PC-9 (cell line): Measurements from ENCODE around the gene EPHA2. TPM values are rescaled to one million over a fixed set of nuclear protein-coding genes. Genes with fewer than 3 reads are reported as not detected.

ENCODE experiments used
- BruUV-seq: library from RNA; stranded (reverse); fragments of 400-500 nt; replicated peaks from 2 replicates; lab custom pipeline; 2021; lab: Mats Ljungman, UMichigan
- CTCF ChIA-PET: fragments of 300-600 bp; sonication (Branson Sonifier 250); formaldehyde crosslinking; loops from one replicate; lab custom pipeline; 2022; ENCODE audit warnings: antibody characterized with exemption; lab: Charles Lee
- POLR2A ChIA-PET: fragments of 300-600 bp; sonication (Branson Sonifier 250); formaldehyde crosslinking; loops from one replicate; lab custom pipeline; 2022; ENCODE audit warnings: antibody characterized with exemption; ENCODE audit not compliant: unreplicated experiment; lab: Charles Lee
- DNase-seq, 2 experiments: peaks; one replicate each; pipeline versions ENCODE4 v3.0.0 to v3.0.0-alpha.2; 2015 to 2022; ENCODE audit warnings: mixed read lengths in 1 of 2
- H2AFZ ChIP-seq: fragments of 200-600 bp; sonication (generic); 2 replicates; pipeline ENCODE4 v1.8.1; 2017; ENCODE audit warnings: antibody characterized with exemption
- H3F3A ChIP-seq: fragments of 200-600 bp; sonication (generic); 2 replicates; pipeline ENCODE4 v1.8.1; 2017; ENCODE audit warnings: antibody characterized with exemption, mild to moderate bottlenecking, low read depth; ENCODE audit not compliant: insufficient read depth
- H3K27ac ChIP-seq: fragments of 200-600 bp; sonication (generic); 2 replicates; pipeline ENCODE4 v1.6.1; 2016; ENCODE audit warnings: mixed run types
- H3K27me3 ChIP-seq: fragments of 200-600 bp; sonication (generic); 2 replicates; pipeline ENCODE4 v1.6.1; 2016; ENCODE audit warnings: low read depth, mixed run types; ENCODE audit not compliant: insufficient read depth
- H3K36me3 ChIP-seq: fragments of 200-600 bp; sonication (generic); 2 replicates; pipeline ENCODE4 v1.6.1; 2016; ENCODE audit warnings: low read depth, mixed run types
- H3K4me1 ChIP-seq: fragments of 200-600 bp; sonication (generic); replicated peaks from 2 replicates; pipeline ENCODE4 v1.6.1; 2016; ENCODE audit warnings: mixed run types; ENCODE audit not compliant: insufficient read depth
- H3K4me2 ChIP-seq: fragments of 200-600 bp; sonication (generic); 2 replicates; pipeline ENCODE4 v1.6.1; 2017; ENCODE audit warnings: mixed run types
- H3K4me3 ChIP-seq: fragments of 200-600 bp; sonication (generic); 2 replicates; pipeline ENCODE4 v1.6.1; 2016; ENCODE audit warnings: mixed run types
- H3K79me2 ChIP-seq: fragments of 200-600 bp; sonication (generic); 2 replicates; pipeline ENCODE4 v1.6.1; 2017; ENCODE audit warnings: low read depth, mixed run types
- H3K9me2 ChIP-seq: fragments of 200-600 bp; sonication (generic); 2 replicates; pipeline ENCODE4 v1.8.1; 2017; ENCODE audit warnings: mild to moderate bottlenecking; ENCODE audit not compliant: insufficient read depth
- H3K9me3 ChIP-seq: fragments of 200-600 bp; sonication (generic); 2 replicates; pipeline ENCODE4 v1.8.1; 2016; ENCODE audit warnings: low read depth; ENCODE audit not compliant: insufficient read depth
- H4K20me1 ChIP-seq: fragments of 200-600 bp; sonication (generic); 2 replicates; pipeline ENCODE4 v1.8.1; 2017; ENCODE audit not compliant: insufficient read depth
- CTCF ChIP-seq: fragments of 200-600 bp; sonication (generic); conservative IDR thresholded peaks from 2 replicates; pipeline ENCODE4 v1.6.1; 2017; ENCODE audit warnings: mixed run types, antibody characterized with exemption, mild to moderate bottlenecking, moderate library complexity
- EZH2 ChIP-seq: fragments of 200-600 bp; sonication (generic); IDR thresholded peaks from 2 replicates; pipeline ENCODE4 v1.8.0; 2017; ENCODE audit warnings: antibody characterized with exemption, low read depth
- intact Hi-C: fragments of 100-400 bp; cut with micrococcal nuclease; formaldehyde crosslinking; loops from one replicate; pipeline ENCODE4 v1.10.0; 2022; ENCODE audit not compliant: unreplicated experiment
- total RNA-seq: library from RNA; stranded (reverse); gene quantifications from 2 replicates; pipeline ENCODE4 v1.2.3, GENCODE V29; 2021

Gene EPHA2
- total RNA-seq, 1 experiment from 2014 or later, result 48.3 TPM

DNA sequence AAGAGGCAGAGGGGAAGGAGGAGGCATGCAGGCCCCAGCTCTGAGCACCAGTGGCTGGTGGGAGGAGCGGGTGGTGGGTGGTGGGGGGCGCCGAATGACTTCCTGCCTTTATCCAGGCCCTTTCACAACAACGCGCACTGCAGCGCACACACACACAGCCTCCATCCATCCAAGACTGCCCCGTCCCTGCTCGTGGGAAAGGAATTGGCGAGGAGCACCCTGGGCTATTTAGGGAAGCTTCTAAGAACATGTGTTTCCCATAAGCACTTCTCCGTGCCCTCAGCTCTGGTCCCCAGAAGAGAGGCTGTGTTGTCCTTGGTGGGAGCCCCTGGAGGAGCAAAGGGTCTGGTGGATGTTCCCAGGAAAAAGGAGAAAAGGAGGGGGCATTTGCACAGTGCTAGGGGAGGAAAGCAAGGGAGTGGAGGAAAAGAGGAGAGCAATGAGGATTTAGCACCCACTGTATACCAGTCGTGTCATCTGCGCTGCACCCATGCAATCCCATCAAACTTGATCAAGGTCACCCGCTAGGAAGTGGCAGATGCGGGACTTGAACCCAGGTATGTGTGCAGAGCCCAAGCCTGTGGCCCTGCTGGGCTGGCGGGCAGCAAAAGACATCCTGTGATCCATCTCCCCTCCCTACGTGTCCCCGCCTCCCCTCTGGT lies 28.1 kb downstream of the EPHA2 start:
- BruUV-seq, result no TSS peak
- H2AFZ ChIP-seq, result no peak overlapping the region
- H3K79me2 ChIP-seq, result peaks cover 31% of the 10 kb centered on the region; the same call in 1 of the 2 replicates
- CTCF ChIA-PET, result no interaction called here
- H4K20me1 ChIP-seq, result peaks cover 33% of the 10 kb centered on the region
- intact Hi-C loops, result no loop called here
- no peaks in the 10 kb centered on the region for H3K9me2 ChIP-seq
- H3F3A ChIP-seq, result peaks cover 91% of the 10 kb centered on the region
- POLR2A ChIA-PET, result no interaction called here
- no peak for DNase-seq
- no peaks in the 10 kb centered on the region for H3K9me3 ChIP-seq
- no peak overlapping the region for H3K27ac ChIP-seq
- TF ChIP-seq CTCF, result no peak
- TF ChIP-seq EZH2, result no peak
- no peak overlapping the region for H3K4me2 ChIP-seq
- peaks cover 64% of the 10 kb centered on the region for H3K36me3 ChIP-seq
- H3K4me1 ChIP-seq, result peaks cover 47% of the 10 kb centered on the region
- H3K4me3 ChIP-seq, result no peak overlapping the region
- H3K27me3 ChIP-seq, result no peaks in the 10 kb centered on the region

DNA sequence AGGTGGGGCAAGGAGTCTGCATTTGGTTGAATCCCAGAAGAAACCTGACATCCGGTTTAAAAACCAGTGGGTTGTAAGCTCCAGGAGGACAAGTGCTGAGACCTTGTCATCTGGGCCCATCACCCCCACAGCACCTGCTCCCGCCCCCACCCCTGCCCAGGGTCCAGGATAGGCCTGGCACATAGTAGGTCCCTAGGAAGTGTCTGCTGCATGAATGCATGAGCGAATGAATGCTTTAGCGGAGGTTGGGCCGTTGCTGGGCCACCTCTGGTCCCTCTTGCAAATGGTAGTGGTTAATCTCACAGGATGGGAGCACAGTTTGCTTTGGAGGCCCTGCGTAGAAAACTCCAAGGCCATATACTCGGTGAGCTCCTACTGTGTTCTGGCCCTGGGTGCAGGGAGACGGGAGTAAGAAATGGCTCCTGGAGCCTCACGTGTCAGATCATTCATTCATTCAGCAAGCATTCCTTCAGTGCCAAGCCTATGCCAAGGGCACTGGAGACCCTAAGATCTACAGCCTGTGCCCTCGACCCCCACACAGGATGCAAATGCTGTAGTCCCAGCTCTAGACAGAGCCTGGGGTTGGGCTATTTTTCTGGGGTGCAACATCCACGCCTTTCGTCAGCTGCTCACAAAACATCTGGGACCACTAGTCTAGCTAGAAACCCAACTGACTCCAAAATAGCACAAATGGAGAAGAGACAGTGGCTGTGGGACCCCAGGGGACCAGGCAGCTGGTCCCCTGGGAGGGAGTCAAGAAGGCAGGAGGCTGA lies 28.9 kb downstream of the EPHA2 start:
- no TSS peak for BruUV-seq
- intact Hi-C loops, result no loop called here
- no peak overlapping the region for H3K4me3 ChIP-seq
- peak overlapping the region; percentile 26; the same call in 1 of the 2 replicates for H3K27ac ChIP-seq
- H3K4me1 ChIP-seq, result peaks cover 56% of the 10 kb centered on the region
- H3K79me2 ChIP-seq, result peaks cover 26% of the 10 kb centered on the region; the same call in 1 of the 2 replicates
- H3K9me2 ChIP-seq, result no peaks in the 10 kb centered on the region
- ChIA-PET CTCF (no interaction called here), POLR2A (no interaction called here)
- no peak for TF ChIP-seq EZH2
- no peak for TF ChIP-seq CTCF
- H3F3A ChIP-seq, result peaks cover 96% of the 10 kb centered on the region
- H4K20me1 ChIP-seq, result peaks cover 33% of the 10 kb centered on the region
- H3K4me2 ChIP-seq, result no peak overlapping the region
- no peaks in the 10 kb centered on the region for H3K27me3 ChIP-seq
- H3K36me3 ChIP-seq, result peaks cover 64% of the 10 kb centered on the region
- no peak for DNase-seq
- no peak overlapping the region for H2AFZ ChIP-seq
- no peaks in the 10 kb centered on the region for H3K9me3 ChIP-seq

- POLR2A ChIA-PET, result no interaction called here
- CTCF ChIA-PET, result no interaction called here
- TF ChIP-seq CTCF (no peak), EZH2 (no peak)
- intact Hi-C loops, result no loop called here
- no peak for DNase-seq
- BruUV-seq, result no TSS peak
- Histone ChIP-seq H3K4me2 (no peak overlapping the region), H3K4me1 (peaks cover 64% of the 10 kb centered on the region), H2AFZ (no peak overlapping the region), H3K27ac (peak overlapping the region; percentile 30), H4K20me1 (peaks cover 33% of the 10 kb centered on the region), H3K9me2 (no peaks in the 10 kb centered on the region), H3K36me3 (peaks cover 64% of the 10 kb centered on the region), H3K9me3 (no peaks in the 10 kb centered on the region), H3F3A (peaks cover 96% of the 10 kb centered on the region), H3K27me3 (no peaks in the 10 kb centered on the region), H3K4me3 (no peak overlapping the region), H3K79me2 (peaks cover 18% of the 10 kb centered on the region; the same call in 1 of the 2 replicates)
These were observed 29.7 kb downstream of the EPHA2 start for GRCh38 chr1:16126160-16126559.
